ENCODE data around the gene NR1D1.

The NR1D1 gene

GRCh38 chr17:40105861-40106759, 5.7 kb upstream of the NR1D1 start:
- peak overlapping the region; percentile 16 for H3K27ac Mint-ChIP-seq
- no peak overlapping the region for H3K4me3 Mint-ChIP-seq
- no peaks in the 10 kb centered on the region for H3K36me3 Mint-ChIP-seq (ENCODE audit: low read depth)
- H3K4me1 Mint-ChIP-seq (ENCODE audit: low read depth) = peaks cover 93% of the 10 kb centered on the region
- no peaks in the 10 kb centered on the region for H3K27me3 Mint-ChIP-seq
- no peaks in the 10 kb centered on the region for H3K9me3 Mint-ChIP-seq

GRCh38 chr17:40104594-40105486, 4.5 kb upstream of the NR1D1 start:
- Mint-ChIP-seq H3K36me3 (ENCODE audit: low read depth) (no peaks in the 10 kb centered on the region), H3K4me1 (ENCODE audit: low read depth) (peaks cover 96% of the 10 kb centered on the region), H3K9me3 (no peaks in the 10 kb centered on the region), H3K4me3 (no peak overlapping the region), H3K27ac (peak overlapping the region; percentile 12), H3K27me3 (no peaks in the 10 kb centered on the region)

DNA sequence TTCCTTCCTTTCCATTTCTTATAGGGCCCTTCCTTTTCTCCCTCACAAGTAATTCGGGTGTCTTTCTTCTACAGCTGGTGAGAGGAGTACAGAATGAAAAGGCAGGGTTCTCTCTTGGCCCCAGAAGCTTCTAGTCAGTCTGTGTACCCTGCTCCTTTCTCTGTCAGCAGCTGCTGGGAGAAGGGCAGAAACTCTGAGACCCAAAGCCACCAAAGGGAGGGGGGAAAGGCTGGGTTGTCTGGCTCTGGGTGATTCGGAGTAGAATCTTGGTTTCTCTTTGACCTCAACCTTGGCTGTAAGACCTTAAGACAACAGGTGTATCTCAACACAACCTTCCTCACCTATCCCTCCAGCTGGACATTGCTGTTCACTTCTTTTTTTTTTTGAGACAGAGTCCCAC, 3.3 kb upstream of the NR1D1 start:
- H3K9me3 Mint-ChIP-seq = no peaks in the 10 kb centered on the region
- H3K27me3 Mint-ChIP-seq = no peaks in the 10 kb centered on the region
- peaks cover 97% of the 10 kb centered on the region for H3K4me1 Mint-ChIP-seq (ENCODE audit: low read depth)
- no peak overlapping the region for H3K4me3 Mint-ChIP-seq
- no peaks in the 10 kb centered on the region for H3K36me3 Mint-ChIP-seq (ENCODE audit: low read depth)
- H3K27ac Mint-ChIP-seq = peak overlapping the region; percentile 18

DNA sequence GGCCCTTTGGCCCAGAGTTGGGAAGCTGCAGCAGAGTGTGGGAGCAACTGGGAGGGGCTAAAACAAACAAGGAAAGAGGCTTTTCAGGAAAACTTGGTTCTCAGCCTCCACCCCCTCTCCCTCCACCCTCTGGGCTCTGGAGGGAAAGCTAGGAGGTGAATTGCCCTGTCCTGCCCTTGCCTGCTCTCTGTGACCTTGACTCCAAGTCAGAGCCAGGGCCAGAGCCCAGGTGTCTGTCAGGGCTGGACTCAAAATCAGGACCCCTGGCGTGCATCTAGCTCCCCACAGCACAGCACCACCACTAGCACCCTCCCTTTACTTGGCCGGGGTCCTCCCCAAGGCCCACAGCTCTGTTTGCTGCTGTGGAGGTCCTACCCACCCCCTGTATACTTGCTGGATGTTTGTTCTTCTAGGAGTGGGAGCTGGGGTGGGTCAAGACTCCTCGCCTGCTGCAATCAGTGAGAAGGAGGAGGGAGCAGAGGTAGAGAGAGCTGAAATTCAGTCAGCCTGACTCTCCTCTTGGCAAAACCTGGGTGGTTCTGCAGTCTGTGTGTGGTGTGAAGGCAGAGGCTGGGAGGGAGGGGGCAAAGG, 2.8 kb upstream of the NR1D1 start:
- no peak overlapping the region for H3K4me3 Mint-ChIP-seq
- H3K27me3 Mint-ChIP-seq = no peaks in the 10 kb centered on the region
- H3K36me3 Mint-ChIP-seq (ENCODE audit: low read depth) = no peaks in the 10 kb centered on the region
- H3K4me1 Mint-ChIP-seq (ENCODE audit: low read depth) = peaks cover 97% of the 10 kb centered on the region
- H3K9me3 Mint-ChIP-seq = no peaks in the 10 kb centered on the region
- H3K27ac Mint-ChIP-seq = peak overlapping the region; percentile 18

GRCh38 chr17:40101367-40102210, 1.2 kb upstream of the NR1D1 start:
- H3K36me3 Mint-ChIP-seq (ENCODE audit: low read depth) = peaks cover 11% of the 10 kb centered on the region
- peaks cover 97% of the 10 kb centered on the region for H3K4me1 Mint-ChIP-seq (ENCODE audit: low read depth)
- peak overlapping the region; percentile 87 for H3K4me3 Mint-ChIP-seq
- H3K27me3 Mint-ChIP-seq = no peaks in the 10 kb centered on the region
- no peaks in the 10 kb centered on the region for H3K9me3 Mint-ChIP-seq
- H3K27ac Mint-ChIP-seq = peak overlapping the region; percentile 93

DNA sequence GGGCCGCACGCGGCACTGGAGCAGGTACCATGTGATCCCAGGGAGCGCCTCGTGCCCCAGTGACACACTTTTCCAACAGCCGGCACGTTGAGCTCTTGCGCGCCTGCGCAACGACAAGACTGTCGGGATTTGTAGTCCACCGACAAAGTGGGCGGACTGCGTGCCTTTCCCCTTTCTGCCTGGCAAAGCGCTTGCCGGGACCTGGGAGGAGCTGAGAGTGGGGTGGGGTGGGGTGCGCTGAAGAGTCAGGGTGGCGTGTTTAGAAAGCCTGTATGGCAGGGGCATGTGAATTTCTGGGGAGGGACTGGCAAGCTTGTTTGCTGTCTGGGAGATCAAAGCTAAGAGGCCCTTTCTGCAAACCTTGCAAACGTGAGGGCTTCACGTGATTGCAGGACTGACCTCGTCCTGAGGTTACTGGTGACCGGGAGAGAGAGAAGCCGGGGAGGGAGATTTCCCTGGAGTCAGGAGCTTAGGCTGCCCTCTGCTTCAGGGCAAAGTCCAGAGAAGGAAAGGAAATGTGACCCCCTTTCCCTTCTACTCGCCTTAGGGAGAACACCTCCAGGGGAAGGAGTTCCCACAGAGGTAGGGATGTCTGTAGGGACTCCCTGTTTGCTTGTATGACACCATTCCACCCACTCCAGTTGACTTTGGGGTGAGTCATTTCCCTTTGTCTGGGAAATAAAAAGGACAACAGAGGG, 429 bp upstream of the NR1D1 start:
- Mint-ChIP-seq H3K27ac (peak overlapping the region; percentile 93), H3K4me1 (ENCODE audit: low read depth) (peaks cover 97% of the 10 kb centered on the region), H3K9me3 (no peaks in the 10 kb centered on the region), H3K27me3 (no peaks in the 10 kb centered on the region), H3K4me3 (peak overlapping the region; percentile 87), H3K36me3 (ENCODE audit: low read depth) (peaks cover 19% of the 10 kb centered on the region)

- Mint-ChIP-seq H3K9me3 (no peaks in the 10 kb centered on the region), H3K4me3 (peak overlapping the region; percentile 87), H3K36me3 (ENCODE audit: low read depth) (peaks cover 28% of the 10 kb centered on the region), H3K27ac (peak overlapping the region; percentile 93), H3K4me1 (ENCODE audit: low read depth) (peaks cover 97% of the 10 kb centered on the region), H3K27me3 (no peaks in the 10 kb centered on the region)
Observed at GRCh38 chr17:40099619-40100418, 570 bp downstream of the NR1D1 start.

GRCh38 chr17:40098846-40099618, 1.4 kb downstream of the NR1D1 start:
- Mint-ChIP-seq H3K9me3 (no peaks in the 10 kb centered on the region), H3K36me3 (ENCODE audit: low read depth) (peaks cover 33% of the 10 kb centered on the region), H3K27me3 (no peaks in the 10 kb centered on the region), H3K27ac (peak overlapping the region; percentile 93), H3K4me1 (ENCODE audit: low read depth) (peaks cover 92% of the 10 kb centered on the region), H3K4me3 (peak overlapping the region; percentile 87)

DNA sequence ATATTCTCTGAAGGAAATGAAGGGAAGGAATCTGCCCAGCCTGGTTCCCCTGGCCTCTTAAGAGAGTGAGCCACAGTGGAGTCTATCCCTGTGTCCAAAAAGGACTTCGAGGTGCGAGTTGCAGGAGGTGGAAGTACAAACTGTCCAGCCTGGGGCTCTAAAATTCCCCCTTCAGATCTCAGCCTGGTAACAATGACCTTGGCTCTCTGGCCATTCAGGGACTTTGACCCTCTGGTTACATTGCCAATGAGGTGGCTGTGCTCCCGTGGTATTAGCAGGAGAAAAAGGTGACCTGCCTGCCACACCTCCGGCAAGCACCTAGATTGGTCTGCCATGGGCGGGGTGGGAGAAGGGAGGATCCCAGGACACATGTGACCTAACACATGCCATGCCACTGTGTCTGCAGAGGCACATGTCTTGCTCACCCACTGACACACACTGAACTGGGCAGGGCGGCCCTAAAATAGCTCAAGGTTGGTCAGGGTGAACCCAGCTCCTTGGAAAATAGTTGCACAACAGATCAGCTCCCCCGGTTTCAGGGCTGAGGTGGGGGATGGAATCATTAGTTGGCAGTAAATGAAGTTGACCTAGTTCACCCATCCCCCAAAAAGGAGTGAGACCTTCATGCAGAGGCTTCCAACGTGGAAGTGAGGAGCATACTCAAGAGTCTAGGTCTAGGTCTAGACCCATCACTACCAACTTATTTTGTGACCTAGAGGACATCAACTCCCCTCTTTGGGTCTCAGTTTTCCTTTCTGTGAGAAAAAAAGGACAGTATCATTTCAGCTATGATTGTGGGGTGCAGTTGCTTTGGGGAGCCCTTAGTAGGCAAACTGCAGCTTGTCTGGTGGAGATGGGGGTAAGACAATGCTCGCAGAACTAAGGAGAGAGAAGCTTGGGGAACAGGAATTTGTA, 2.2 kb downstream of the NR1D1 start:
- H3K9me3 Mint-ChIP-seq = no peaks in the 10 kb centered on the region
- H3K4me1 Mint-ChIP-seq (ENCODE audit: low read depth) = peaks cover 84% of the 10 kb centered on the region
- H3K4me3 Mint-ChIP-seq = peak overlapping the region; percentile 87
- H3K36me3 Mint-ChIP-seq (ENCODE audit: low read depth) = peaks cover 40% of the 10 kb centered on the region
- H3K27me3 Mint-ChIP-seq = no peaks in the 10 kb centered on the region
- peak overlapping the region; percentile 93 for H3K27ac Mint-ChIP-seq

DNA sequence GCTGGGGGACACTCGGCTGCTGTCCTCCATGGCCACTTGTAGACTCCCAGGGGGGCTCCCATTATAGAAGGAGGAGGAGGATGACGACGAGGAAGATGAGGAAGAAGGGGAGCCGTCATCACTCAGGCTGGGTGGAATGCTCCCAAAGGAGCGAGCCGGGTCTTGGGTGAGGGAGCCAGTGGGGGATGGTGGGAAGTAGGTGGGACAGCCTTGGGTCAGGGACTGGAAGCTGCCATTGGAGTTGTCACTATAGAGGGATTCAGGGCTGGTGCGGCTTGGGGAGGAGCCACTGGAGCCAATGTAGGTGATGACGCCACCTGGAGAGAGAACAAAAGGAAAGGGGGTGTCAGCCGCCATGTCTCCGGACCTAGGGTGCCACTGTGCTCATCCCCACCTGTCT, 3.3 kb downstream of the NR1D1 start:
- Mint-ChIP-seq H3K27me3 (no peaks in the 10 kb centered on the region), H3K27ac (peak overlapping the region; percentile 93), H3K9me3 (no peaks in the 10 kb centered on the region), H3K36me3 (ENCODE audit: low read depth) (peaks cover 40% of the 10 kb centered on the region), H3K4me1 (ENCODE audit: low read depth) (peaks cover 75% of the 10 kb centered on the region), H3K4me3 (peak overlapping the region; percentile 87)

- Mint-ChIP-seq H3K4me1 (ENCODE audit: low read depth) (peaks cover 66% of the 10 kb centered on the region), H3K36me3 (ENCODE audit: low read depth) (peaks cover 40% of the 10 kb centered on the region), H3K4me3 (peak overlapping the region; percentile 87), H3K27ac (peak overlapping the region; percentile 93), H3K27me3 (no peaks in the 10 kb centered on the region), H3K9me3 (no peaks in the 10 kb centered on the region)
Observed at GRCh38 chr17:40095944-40096791, 4.2 kb downstream of the NR1D1 start.
